Progenitor cell of endocrine pancreas (in vitro differentiated cells): ENCODE results near the gene AQP1. TPM values are rescaled to one million over a fixed set of nuclear protein-coding genes. Genes with fewer than 3 reads are reported as not detected.

ENCODE experiments used
- DNase-seq: peaks from one replicate; pipeline ENCODE4 v3.0.0; 2021; ENCODE audit warnings: low spot score; ENCODE audit not compliant: unreplicated experiment
- H3K27ac Mint-ChIP-seq: 2 replicates; pipeline ENCODE4 v1.8.0; 2021; ENCODE audit warnings: mild to moderate bottlenecking, moderate library complexity, mixed read lengths
- H3K27me3 Mint-ChIP-seq: 2 replicates; pipeline ENCODE4 v1.8.0; 2021; ENCODE audit warnings: mixed read lengths
- H3K36me3 Mint-ChIP-seq: 2 replicates; pipeline ENCODE4 v1.8.0; 2022; ENCODE audit warnings: mixed read lengths; ENCODE audit not compliant: insufficient read depth
- H3K4me1 Mint-ChIP-seq: 2 replicates; pipeline ENCODE4 v1.8.0; 2021; ENCODE audit warnings: low read depth, mixed read lengths
- H3K4me3 Mint-ChIP-seq: 2 replicates; pipeline ENCODE4 v1.8.0; 2021; ENCODE audit warnings: low read depth, mild to moderate bottlenecking, moderate library complexity, mixed read lengths
- H3K9me3 Mint-ChIP-seq: 2 replicates; pipeline ENCODE4 v1.8.0; 2021; ENCODE audit warnings: low read depth, mixed read lengths
- CTCF ChIP-seq: fragments of 200-600 bp; sonication (generic); IDR thresholded peaks from one replicate; pipeline ENCODE4 v1.5.0; 2021; ENCODE audit warnings: antibody characterized with exemption, mild to moderate bottlenecking; ENCODE audit not compliant: unreplicated experiment
- total RNA-seq: library from RNA; stranded (reverse); gene quantifications from 2 replicates; pipeline ENCODE4 v1.2.1, GENCODE V29; 2021

AQP1 gene
- total RNA-seq, 1 donor from 2014 or later: 1.3 TPM

GRCh38 chr7:30884881-30885280 is 26.8 kb upstream of the AQP1 start:
- no peak for DNase-seq
- H3K36me3 Mint-ChIP-seq: no peaks in the 10 kb centered on the region
- no peaks in the 10 kb centered on the region for H3K9me3 Mint-ChIP-seq
- no peak for TF ChIP-seq CTCF
- H3K27me3 Mint-ChIP-seq: peaks cover 5% of the 10 kb centered on the region
- no peak overlapping the region for H3K4me3 Mint-ChIP-seq
- no peak overlapping the region for H3K27ac Mint-ChIP-seq
- peaks cover 5% of the 10 kb centered on the region for H3K4me1 Mint-ChIP-seq

- TF ChIP-seq CTCF: no peak
- no peak overlapping the region for H3K4me3 Mint-ChIP-seq
- peaks cover 6% of the 10 kb centered on the region for H3K27me3 Mint-ChIP-seq
- H3K4me1 Mint-ChIP-seq: peaks cover 2% of the 10 kb centered on the region
- H3K9me3 Mint-ChIP-seq: no peaks in the 10 kb centered on the region
- no peaks in the 10 kb centered on the region for H3K36me3 Mint-ChIP-seq
- H3K27ac Mint-ChIP-seq: no peak overlapping the region
- DNase-seq: no peak
These were observed 25.0 kb upstream of the AQP1 start for GRCh38 chr7:30886608-30887011.

- Mint-ChIP-seq H3K4me3 (no peak overlapping the region), H3K4me1 (peaks cover 3% of the 10 kb centered on the region), H3K9me3 (no peaks in the 10 kb centered on the region), H3K27ac (no peak overlapping the region), H3K27me3 (peaks cover 6% of the 10 kb centered on the region), H3K36me3 (peaks cover 2% of the 10 kb centered on the region)
- no peak for DNase-seq
- TF ChIP-seq CTCF: no peak
These were observed 24.2 kb upstream of the AQP1 start for GRCh38 chr7:30887464-30887872.

- DNase-seq: no peak
- Mint-ChIP-seq H3K9me3 (no peaks in the 10 kb centered on the region), H3K4me3 (no peak overlapping the region), H3K27me3 (peaks cover 6% of the 10 kb centered on the region), H3K36me3 (peaks cover 3% of the 10 kb centered on the region), H3K4me1 (peaks cover 12% of the 10 kb centered on the region), H3K27ac (no peak overlapping the region)
- no peak for TF ChIP-seq CTCF
These were observed 22.9 kb upstream of the AQP1 start for GRCh38 chr7:30888747-30889146.

GRCh38 chr7:30890226-30890625 is 21.4 kb upstream of the AQP1 start:
- Mint-ChIP-seq H3K36me3 (peaks cover 3% of the 10 kb centered on the region), H3K4me1 (peaks cover 19% of the 10 kb centered on the region), H3K4me3 (no peak overlapping the region), H3K27me3 (peaks cover 12% of the 10 kb centered on the region), H3K9me3 (no peaks in the 10 kb centered on the region), H3K27ac (no peak overlapping the region)
- DNase-seq: no peak
- no peak for TF ChIP-seq CTCF
